Measurements from ENCODE around the gene SPTBN1. TPM values are rescaled to one million over a fixed set of nuclear protein-coding genes. Genes with fewer than 3 reads are reported as not detected.

Gene SPTBN1
- total RNA-seq, 2 experiments from 2014 or later = 87.0 to 88.3 TPM

GRCh38 chr2:54534625-54535024 is 78.5 kb downstream of the SPTBN1 start:
- DNase-seq = no peak
- no peak overlapping the region for H3K4me3 Mint-ChIP-seq
- H3K27me3 Mint-ChIP-seq = no peaks in the 10 kb centered on the region
- H3K27ac Mint-ChIP-seq = no peak overlapping the region
- H3K9me3 Mint-ChIP-seq = no peaks in the 10 kb centered on the region
- no peaks in the 10 kb centered on the region for H3K4me1 Mint-ChIP-seq
- no peaks in the 10 kb centered on the region for H3K36me3 Mint-ChIP-seq

GRCh38 chr2:54535599-54536195 is 79.6 kb downstream of the SPTBN1 start:
- Mint-ChIP-seq H3K36me3 (no peaks in the 10 kb centered on the region), H3K4me3 (no peak overlapping the region), H3K9me3 (no peaks in the 10 kb centered on the region), H3K27ac (no peak overlapping the region), H3K27me3 (no peaks in the 10 kb centered on the region), H3K4me1 (no peaks in the 10 kb centered on the region)
- DNase-seq = no peak

- no peaks in the 10 kb centered on the region for H3K9me3 Mint-ChIP-seq
- no peaks in the 10 kb centered on the region for H3K4me1 Mint-ChIP-seq
- DNase-seq = no peak
- H3K4me3 Mint-ChIP-seq = no peak overlapping the region
- H3K36me3 Mint-ChIP-seq = no peaks in the 10 kb centered on the region
- no peaks in the 10 kb centered on the region for H3K27me3 Mint-ChIP-seq
- H3K27ac Mint-ChIP-seq = no peak overlapping the region
Observed at GRCh38 chr2:54536720-54537119, 80.6 kb downstream of the SPTBN1 start.

- Mint-ChIP-seq H3K27ac (no peak overlapping the region), H3K4me1 (no peaks in the 10 kb centered on the region), H3K9me3 (no peaks in the 10 kb centered on the region), H3K4me3 (no peak overlapping the region), H3K36me3 (no peaks in the 10 kb centered on the region), H3K27me3 (no peaks in the 10 kb centered on the region)
- DNase-seq = no peak
Observed at GRCh38 chr2:54538537-54538936, 82.4 kb downstream of the SPTBN1 start.

GRCh38 chr2:54539683-54540082 is 83.6 kb downstream of the SPTBN1 start:
- peaks cover 2% of the 10 kb centered on the region for H3K4me1 Mint-ChIP-seq
- H3K27me3 Mint-ChIP-seq = no peaks in the 10 kb centered on the region
- H3K36me3 Mint-ChIP-seq = no peaks in the 10 kb centered on the region
- no peak overlapping the region for H3K27ac Mint-ChIP-seq
- no peaks in the 10 kb centered on the region for H3K9me3 Mint-ChIP-seq
- no peak for DNase-seq
- no peak overlapping the region for H3K4me3 Mint-ChIP-seq

- H3K4me1 Mint-ChIP-seq = peaks cover 2% of the 10 kb centered on the region
- H3K27me3 Mint-ChIP-seq = no peaks in the 10 kb centered on the region
- H3K36me3 Mint-ChIP-seq = no peaks in the 10 kb centered on the region
- H3K27ac Mint-ChIP-seq = no peak overlapping the region
- no peaks in the 10 kb centered on the region for H3K9me3 Mint-ChIP-seq
- DNase-seq = no peak
- H3K4me3 Mint-ChIP-seq = no peak overlapping the region
Observed at GRCh38 chr2:54540194-54540593, 84.1 kb downstream of the SPTBN1 start.

- no peak overlapping the region for H3K4me3 Mint-ChIP-seq
- DNase-seq = no peak
- H3K4me1 Mint-ChIP-seq = peaks cover 13% of the 10 kb centered on the region
- H3K27ac Mint-ChIP-seq = no peak overlapping the region
- no peaks in the 10 kb centered on the region for H3K9me3 Mint-ChIP-seq
- no peaks in the 10 kb centered on the region for H3K27me3 Mint-ChIP-seq
- no peaks in the 10 kb centered on the region for H3K36me3 Mint-ChIP-seq
Observed at GRCh38 chr2:54541995-54542394, 85.9 kb downstream of the SPTBN1 start.

GRCh38 chr2:54543733-54544396 is 87.7 kb downstream of the SPTBN1 start:
- Mint-ChIP-seq H3K27me3 (no peaks in the 10 kb centered on the region), H3K36me3 (no peaks in the 10 kb centered on the region), H3K4me3 (no peak overlapping the region), H3K4me1 (peaks cover 17% of the 10 kb centered on the region), H3K9me3 (no peaks in the 10 kb centered on the region), H3K27ac (no peak overlapping the region)
- DNase-seq = no peak

- Mint-ChIP-seq H3K27ac (no peak overlapping the region), H3K4me3 (no peak overlapping the region), H3K27me3 (no peaks in the 10 kb centered on the region), H3K4me1 (peaks cover 17% of the 10 kb centered on the region), H3K36me3 (no peaks in the 10 kb centered on the region), H3K9me3 (no peaks in the 10 kb centered on the region)
- no peak for DNase-seq
Observed at GRCh38 chr2:54545702-54546450, 89.7 kb downstream of the SPTBN1 start.

- no peaks in the 10 kb centered on the region for H3K36me3 Mint-ChIP-seq
- DNase-seq = no peak
- no peak overlapping the region for H3K4me3 Mint-ChIP-seq
- no peaks in the 10 kb centered on the region for H3K27me3 Mint-ChIP-seq
- H3K27ac Mint-ChIP-seq = no peak overlapping the region
- no peaks in the 10 kb centered on the region for H3K9me3 Mint-ChIP-seq
- H3K4me1 Mint-ChIP-seq = peaks cover 17% of the 10 kb centered on the region
Observed at GRCh38 chr2:54546518-54546917, 90.4 kb downstream of the SPTBN1 start.

- no peak overlapping the region for H3K4me3 Mint-ChIP-seq
- no peaks in the 10 kb centered on the region for H3K27me3 Mint-ChIP-seq
- H3K27ac Mint-ChIP-seq = no peak overlapping the region
- no peaks in the 10 kb centered on the region for H3K9me3 Mint-ChIP-seq
- H3K4me1 Mint-ChIP-seq = peaks cover 20% of the 10 kb centered on the region
- H3K36me3 Mint-ChIP-seq = no peaks in the 10 kb centered on the region
- DNase-seq = no peak
Observed at GRCh38 chr2:54546923-54547720, 91.0 kb downstream of the SPTBN1 start.

GRCh38 chr2:54549430-54549829 is 93.3 kb downstream of the SPTBN1 start:
- Mint-ChIP-seq H3K4me1 (peaks cover 28% of the 10 kb centered on the region), H3K27me3 (no peaks in the 10 kb centered on the region), H3K4me3 (no peak overlapping the region), H3K9me3 (no peaks in the 10 kb centered on the region), H3K27ac (no peak overlapping the region), H3K36me3 (no peaks in the 10 kb centered on the region)
- no peak for DNase-seq

GRCh38 chr2:54549917-54550518 is 93.9 kb downstream of the SPTBN1 start:
- H3K4me3 Mint-ChIP-seq = no peak overlapping the region
- no peaks in the 10 kb centered on the region for H3K9me3 Mint-ChIP-seq
- no peaks in the 10 kb centered on the region for H3K27me3 Mint-ChIP-seq
- DNase-seq = no peak
- no peak overlapping the region for H3K27ac Mint-ChIP-seq
- no peaks in the 10 kb centered on the region for H3K36me3 Mint-ChIP-seq
- peaks cover 29% of the 10 kb centered on the region for H3K4me1 Mint-ChIP-seq

GRCh38 chr2:54550547-54550946 is 94.4 kb downstream of the SPTBN1 start:
- H3K36me3 Mint-ChIP-seq = no peaks in the 10 kb centered on the region
- H3K27ac Mint-ChIP-seq = no peak overlapping the region
- H3K27me3 Mint-ChIP-seq = no peaks in the 10 kb centered on the region
- peaks cover 32% of the 10 kb centered on the region for H3K4me1 Mint-ChIP-seq
- H3K4me3 Mint-ChIP-seq = no peak overlapping the region
- DNase-seq = no peak
- no peaks in the 10 kb centered on the region for H3K9me3 Mint-ChIP-seq

Measured in activated naive CD8-positive, alpha-beta T cell treated with anti-CD3 and anti-CD28 coated beads for 36 hours (primary cell).